WERI-Rb-1 (cell line): ENCODE data around the gene APBA2.

ENCODE experiments used
- DNase-seq: peaks from one replicate; pipeline ENCODE4 v3.0.0-alpha.2; 2020
- H3K27ac ChIP-seq: fragments of 250-450 bp; sonication (Bioruptor Pico); 2 replicates; pipeline ENCODE4 v1.5.1; 2020; ENCODE audit warnings: mild to moderate bottlenecking, moderate library complexity
- H3K27me3 ChIP-seq: fragments of 250-450 bp; sonication (Bioruptor Pico); 2 replicates; pipeline ENCODE4 v1.5.1; 2021; ENCODE audit warnings: mild to moderate bottlenecking, low read depth, moderate library complexity; ENCODE audit not compliant: insufficient read depth, severe bottlenecking
- H3K36me3 ChIP-seq: fragments of 250-450 bp; sonication (Bioruptor Pico); 2 replicates; pipeline ENCODE4 v1.5.1; 2020; ENCODE audit warnings: mild to moderate bottlenecking, moderate library complexity
- H3K4me3 ChIP-seq: 2 replicates; pipeline ENCODE4 v1.5.1; 2011; ENCODE audit warnings: low read depth, mild to moderate bottlenecking, control low read depth, low read length
- H3K9me3 ChIP-seq: fragments of 250-450 bp; sonication (Bioruptor Pico); 2 replicates; pipeline ENCODE4 v1.5.1; 2021; ENCODE audit warnings: mild to moderate bottlenecking, moderate library complexity; ENCODE audit not compliant: severe bottlenecking
- CTCF ChIP-seq: IDR thresholded peaks from 2 replicates; pipeline ENCODE4 v1.5.1; 2011; ENCODE audit warnings: low read depth, mild to moderate bottlenecking, control low read depth, inconsistent platforms, low read length

Gene APBA2

GRCh38 chr15:28945626-28946230 lies 60.0 kb downstream of the APBA2 start:
- TF ChIP-seq CTCF = no peak
- H3K27me3 ChIP-seq = no peaks in the 10 kb centered on the region
- H3K27ac ChIP-seq = no peak overlapping the region
- no peak for DNase-seq
- H3K9me3 ChIP-seq = no peaks in the 10 kb centered on the region
- no peak overlapping the region for H3K4me3 ChIP-seq
- no peaks in the 10 kb centered on the region for H3K36me3 ChIP-seq

GRCh38 chr15:28946803-28947202 lies 61.0 kb downstream of the APBA2 start:
- Histone ChIP-seq H3K4me3 (no peak overlapping the region), H3K36me3 (no peaks in the 10 kb centered on the region), H3K27me3 (no peaks in the 10 kb centered on the region), H3K9me3 (no peaks in the 10 kb centered on the region), H3K27ac (no peak overlapping the region)
- DNase-seq = no peak
- TF ChIP-seq CTCF = no peak

DNA sequence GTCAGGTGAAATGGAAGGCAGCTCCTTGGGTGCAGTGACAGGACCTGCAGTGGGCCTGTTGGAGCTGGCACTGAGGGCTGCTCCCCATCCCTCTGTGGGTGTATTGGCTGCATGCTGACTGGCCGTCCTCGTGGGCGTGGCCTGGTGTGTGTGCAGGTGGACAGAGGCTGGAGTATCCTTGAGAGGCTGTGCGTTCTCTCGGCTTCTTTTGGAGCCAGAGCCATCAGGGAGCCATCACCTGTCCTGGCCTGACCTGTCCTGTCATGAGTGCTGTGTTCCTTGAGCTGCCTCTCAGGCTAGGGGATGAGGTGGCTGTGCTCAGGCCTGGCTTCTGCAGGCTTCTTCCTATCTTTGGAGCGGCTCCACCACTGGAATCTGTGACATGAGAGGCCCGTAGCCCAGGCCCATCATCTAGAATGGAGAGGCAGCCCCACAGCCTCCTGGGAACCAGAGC lies 61.5 kb downstream of the APBA2 start:
- no peak for DNase-seq
- H3K9me3 ChIP-seq = no peaks in the 10 kb centered on the region
- no peaks in the 10 kb centered on the region for H3K36me3 ChIP-seq
- no peaks in the 10 kb centered on the region for H3K27me3 ChIP-seq
- no peak overlapping the region for H3K4me3 ChIP-seq
- TF ChIP-seq CTCF = no peak
- no peak overlapping the region for H3K27ac ChIP-seq

DNA sequence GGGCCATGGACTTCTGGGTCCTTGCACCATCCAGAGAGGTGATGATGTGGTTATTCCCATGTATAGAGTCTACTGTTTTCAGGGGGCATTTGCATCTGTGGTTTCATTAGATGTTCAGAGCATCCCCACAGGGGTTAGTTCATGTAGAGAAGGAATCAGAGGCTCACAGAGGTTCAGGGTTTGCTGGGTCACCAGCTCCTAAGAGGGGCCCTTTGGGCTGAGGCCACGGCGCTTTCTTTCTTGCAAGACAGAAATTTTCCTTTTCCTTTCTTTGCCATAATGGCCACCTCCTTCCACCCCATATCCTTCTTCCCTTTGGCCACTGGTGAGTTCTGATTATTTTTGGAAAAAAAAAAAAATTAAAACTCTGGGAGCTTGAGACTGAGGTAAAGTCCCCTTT lies 62.3 kb downstream of the APBA2 start:
- Histone ChIP-seq H3K27me3 (no peaks in the 10 kb centered on the region), H3K9me3 (no peaks in the 10 kb centered on the region), H3K27ac (no peak overlapping the region), H3K4me3 (no peak overlapping the region), H3K36me3 (no peaks in the 10 kb centered on the region)
- no peak for TF ChIP-seq CTCF
- DNase-seq = no peak

GRCh38 chr15:28950916-28951315 lies 65.1 kb downstream of the APBA2 start:
- Histone ChIP-seq H3K27me3 (no peaks in the 10 kb centered on the region), H3K9me3 (no peaks in the 10 kb centered on the region), H3K36me3 (no peaks in the 10 kb centered on the region), H3K27ac (no peak overlapping the region), H3K4me3 (no peak overlapping the region)
- TF ChIP-seq CTCF = no peak
- no peak for DNase-seq

DNA sequence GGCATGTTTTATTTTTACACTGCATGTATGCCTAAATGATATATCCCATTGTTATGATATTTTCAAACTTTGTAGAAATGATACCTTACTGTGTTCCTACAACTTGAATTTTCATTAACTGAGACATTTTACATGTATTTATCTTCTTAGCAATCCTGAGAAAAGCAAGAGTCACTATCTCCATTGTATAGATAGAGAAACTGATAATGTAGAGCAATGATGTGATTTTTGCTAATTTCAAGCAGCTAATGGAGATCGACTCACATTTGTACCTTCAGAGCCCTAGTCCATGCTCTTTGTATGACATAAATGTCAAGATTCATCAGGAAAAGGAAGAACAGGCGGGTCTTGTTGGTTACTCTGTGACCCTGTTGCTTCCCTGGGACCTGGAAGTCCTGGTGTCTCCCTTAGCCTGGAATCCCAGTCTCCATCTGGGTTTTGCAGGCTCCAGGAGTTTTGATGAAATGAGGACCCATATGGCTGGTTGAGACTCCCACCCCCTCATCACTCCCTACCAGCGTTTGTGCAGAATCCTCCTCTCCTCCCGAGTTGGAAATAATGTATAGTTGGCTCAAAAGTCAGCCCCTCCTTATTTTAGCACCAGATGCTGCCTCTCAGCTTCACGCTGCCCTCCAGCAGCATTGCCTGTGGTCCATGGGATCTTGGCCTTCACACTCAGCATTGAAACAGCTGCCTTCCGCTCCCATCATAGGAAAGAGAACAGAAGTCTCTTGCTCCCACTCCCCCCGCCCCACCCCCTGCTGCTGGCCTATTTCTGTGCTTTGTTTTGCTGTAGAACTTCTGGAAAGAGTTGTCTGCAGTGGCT lies 67.1 kb downstream of the APBA2 start:
- Histone ChIP-seq H3K27ac (no peak overlapping the region), H3K4me3 (no peak overlapping the region), H3K27me3 (no peaks in the 10 kb centered on the region), H3K36me3 (no peaks in the 10 kb centered on the region), H3K9me3 (no peaks in the 10 kb centered on the region)
- DNase-seq = no peak
- TF ChIP-seq CTCF = no peak
